Putamen (tissue), 1 donor: ENCODE results near the gene ANLN.
"Not testable (repeated sequence)": the region's sequence is repeated elsewhere in the genome, so short reads cannot be mapped to it uniquely, and the experiment has no call there.

ENCODE experiments used
- DNase-seq: peaks from one replicate; pipeline ENCODE4 v3.0.0-alpha.2; 2016; ENCODE audit warnings: low spot score

Gene ANLN

GRCh38 chr7:36468370-36469101 is 78.9 kb downstream of the ANLN start:
- DNase-seq: no peak

GRCh38 chr7:36469236-36469635 is 79.6 kb downstream of the ANLN start:
- DNase-seq: no peak

GRCh38 chr7:36472141-36472729 is 82.6 kb downstream of the ANLN start:
- no peak for DNase-seq

- peak; percentile 29 for DNase-seq
These were observed 84.0 kb downstream of the ANLN start for GRCh38 chr7:36473454-36474282.

- no peak for DNase-seq
These were observed 84.8 kb downstream of the ANLN start for GRCh38 chr7:36474283-36475010.

- DNase-seq: no peak
These were observed 85.3 kb downstream of the ANLN start for GRCh38 chr7:36475011-36475342.

GRCh38 chr7:36475381-36475780 is 85.7 kb downstream of the ANLN start:
- DNase-seq: no peak

- DNase-seq: no peak
These were observed 89.1 kb downstream of the ANLN start for GRCh38 chr7:36478745-36479144.

GRCh38 chr7:36483853-36484252 is 94.2 kb downstream of the ANLN start:
- peak; percentile 66 for DNase-seq

GRCh38 chr7:36484265-36484664 is 94.6 kb downstream of the ANLN start:
- no peak for DNase-seq

- peak; percentile 50 for DNase-seq
These were observed 96.7 kb downstream of the ANLN start for GRCh38 chr7:36486336-36486735.

- peak; percentile 67 for DNase-seq
These were observed 98.2 kb downstream of the ANLN start for GRCh38 chr7:36487756-36488336.

GRCh38 chr7:36488672-36489071 is 99.0 kb downstream of the ANLN start:
- not testable (repeated sequence) for DNase-seq

GRCh38 chr7:36490419-36490830 is 100.8 kb downstream of the ANLN start:
- no peak for DNase-seq

GRCh38 chr7:36491317-36491716 is 101.7 kb downstream of the ANLN start:
- no peak for DNase-seq

GRCh38 chr7:36496576-36496975 is 106.9 kb downstream of the ANLN start:
- no peak for DNase-seq

- DNase-seq: not testable (repeated sequence)
These were observed 107.5 kb downstream of the ANLN start for GRCh38 chr7:36497176-36497575.

- DNase-seq: no peak
These were observed 108.1 kb downstream of the ANLN start for GRCh38 chr7:36497775-36498174.
